Colon (tissue), 2 donors: ENCODE measurements around the gene TSBP1.
"Not testable (repeated sequence)": the region's sequence is repeated elsewhere in the genome, so short reads cannot be mapped to it uniquely, and the experiment has no call there.

ENCODE experiments used
- FAIRE-seq: peaks from 2 replicates; lab custom pipeline; 2012; peaks lifted over from hg19 to GRCh38; lab: Jason Lieb, UNC
- donor health status: control.
- donor health status: control.

The TSBP1 gene

DNA sequence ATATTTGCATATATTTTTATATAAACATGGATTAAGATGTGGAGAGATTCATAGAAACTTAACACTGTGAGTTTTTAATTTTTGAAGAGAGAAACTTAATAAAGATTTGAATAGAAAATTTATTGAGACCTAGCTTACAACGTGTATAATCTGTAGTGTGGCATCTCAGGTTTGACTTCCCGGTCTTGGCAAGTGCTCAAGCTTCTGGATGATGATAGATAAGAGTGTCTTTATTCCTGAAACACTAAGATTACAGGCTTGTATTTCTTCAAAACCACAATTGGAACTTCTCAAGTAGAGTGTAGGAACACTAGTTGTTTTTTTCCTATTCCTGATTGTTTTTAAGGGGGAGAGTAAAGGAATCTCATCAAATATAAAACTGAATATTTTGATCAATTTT, 83.3 kb downstream of the TSBP1 start:
- FAIRE-seq: no peak

DNA sequence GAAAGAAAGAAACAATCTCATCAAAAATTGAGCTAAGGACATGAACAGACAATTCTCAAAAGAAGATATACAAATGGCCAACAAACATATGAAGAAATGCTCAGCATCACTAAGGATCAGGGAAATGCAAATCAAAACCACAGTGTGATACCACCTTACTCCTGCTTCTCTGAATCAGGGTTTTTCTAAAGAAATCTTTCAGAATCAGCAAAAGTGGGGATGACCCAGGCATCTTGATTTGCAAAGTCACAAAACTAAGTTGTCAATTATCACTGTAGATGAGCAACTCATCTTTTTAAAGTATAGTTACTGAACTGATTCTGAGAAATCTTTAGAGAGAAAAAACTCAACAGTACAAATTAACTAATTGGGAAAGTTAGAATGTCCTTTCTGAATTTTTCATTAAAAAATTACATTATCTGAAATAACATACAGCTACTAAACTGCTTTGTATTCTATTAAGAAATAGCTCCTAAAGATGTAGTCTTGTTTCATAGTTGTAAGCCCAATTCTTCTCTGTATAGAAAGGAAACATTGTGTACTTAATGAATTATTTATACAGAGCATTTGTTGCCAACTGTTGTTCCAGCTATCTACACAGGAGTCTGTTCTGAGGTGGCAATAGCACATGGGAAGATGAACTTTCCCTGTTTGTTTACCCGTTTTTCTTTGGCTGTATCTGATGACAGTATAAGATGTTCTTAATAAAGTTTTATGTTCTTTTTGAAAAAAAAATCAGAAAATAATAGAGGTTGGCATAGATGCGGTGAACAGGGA, 97.7 kb downstream of the TSBP1 start:
- not testable (repeated sequence) for FAIRE-seq

DNA sequence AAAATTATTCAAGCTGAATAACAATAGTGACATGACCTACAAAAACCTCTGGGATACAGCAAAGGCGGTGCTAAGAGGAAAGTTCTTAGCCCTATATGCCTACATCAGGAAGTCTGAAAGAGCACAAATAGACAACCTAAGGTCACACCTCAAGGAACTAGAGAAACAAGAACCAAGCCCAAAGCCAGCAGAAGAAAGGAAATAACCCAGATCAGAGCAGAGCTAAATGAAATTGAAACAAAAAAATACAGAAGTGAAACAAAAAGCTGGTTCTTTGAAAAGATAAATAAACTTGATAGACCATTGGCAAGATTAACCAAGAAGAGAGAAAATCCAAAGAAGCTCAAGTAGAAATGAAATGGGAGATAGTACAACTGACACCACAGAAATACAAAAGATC, 100.3 kb downstream of the TSBP1 start:
- FAIRE-seq: peak; percentile 86

DNA sequence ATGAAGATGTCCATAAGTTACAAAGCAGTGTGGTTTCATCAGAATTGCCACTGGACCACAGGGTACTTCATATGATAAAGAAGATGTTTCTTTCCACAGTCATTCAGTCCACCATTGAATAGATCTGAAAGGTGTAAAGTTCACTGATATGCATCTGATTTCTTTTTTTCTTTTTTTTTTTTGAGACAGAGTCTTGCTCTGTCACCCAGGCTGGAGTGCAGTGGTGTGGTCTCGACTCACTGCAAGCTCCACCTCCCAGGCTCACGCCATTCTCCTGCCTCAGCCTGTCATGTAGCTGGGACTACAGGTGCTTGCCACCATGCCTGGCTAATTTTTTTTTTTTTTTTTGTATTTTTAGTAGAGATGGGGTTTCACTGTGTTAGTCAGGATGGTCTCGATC, 103.2 kb downstream of the TSBP1 start:
- FAIRE-seq: not testable (repeated sequence)

DNA sequence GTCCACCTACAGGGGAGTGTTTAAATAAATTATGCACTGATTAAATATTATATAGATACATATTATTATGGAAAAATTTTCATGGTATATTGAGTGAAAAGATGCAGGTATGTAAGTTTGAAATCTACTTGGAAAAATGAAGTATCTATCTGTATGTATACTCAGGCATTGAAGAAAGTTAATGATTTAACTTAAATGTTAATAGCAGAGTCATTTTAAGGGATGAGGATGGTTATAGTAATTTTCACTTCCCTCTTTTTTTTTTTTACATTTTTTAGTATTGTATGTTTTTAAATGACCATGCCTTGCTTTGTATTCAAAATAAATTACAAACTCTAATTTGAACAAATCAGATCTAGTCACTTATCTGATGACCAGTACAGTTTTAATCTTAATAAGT, 104.7 kb downstream of the TSBP1 start:
- no peak for FAIRE-seq

DNA sequence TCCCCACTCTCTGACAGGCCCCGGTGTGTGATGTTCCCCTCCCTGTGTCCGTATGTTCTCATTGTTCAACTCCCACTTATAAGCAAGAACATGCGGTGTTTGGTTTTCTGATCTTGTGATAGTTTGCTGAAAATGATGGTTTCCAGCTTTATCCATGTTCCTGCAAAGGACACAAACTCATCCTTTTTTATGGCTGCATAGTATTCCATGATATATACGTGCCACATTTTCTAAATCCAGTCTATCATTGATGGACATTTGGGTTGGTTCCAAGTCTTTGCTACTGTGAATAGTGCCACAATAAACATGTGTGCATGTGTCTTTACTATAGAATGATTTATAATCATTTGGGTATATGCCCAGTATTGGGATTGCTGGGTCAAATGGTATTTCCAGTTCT, 114.4 kb downstream of the TSBP1 start:
- not testable (repeated sequence) for FAIRE-seq

DNA sequence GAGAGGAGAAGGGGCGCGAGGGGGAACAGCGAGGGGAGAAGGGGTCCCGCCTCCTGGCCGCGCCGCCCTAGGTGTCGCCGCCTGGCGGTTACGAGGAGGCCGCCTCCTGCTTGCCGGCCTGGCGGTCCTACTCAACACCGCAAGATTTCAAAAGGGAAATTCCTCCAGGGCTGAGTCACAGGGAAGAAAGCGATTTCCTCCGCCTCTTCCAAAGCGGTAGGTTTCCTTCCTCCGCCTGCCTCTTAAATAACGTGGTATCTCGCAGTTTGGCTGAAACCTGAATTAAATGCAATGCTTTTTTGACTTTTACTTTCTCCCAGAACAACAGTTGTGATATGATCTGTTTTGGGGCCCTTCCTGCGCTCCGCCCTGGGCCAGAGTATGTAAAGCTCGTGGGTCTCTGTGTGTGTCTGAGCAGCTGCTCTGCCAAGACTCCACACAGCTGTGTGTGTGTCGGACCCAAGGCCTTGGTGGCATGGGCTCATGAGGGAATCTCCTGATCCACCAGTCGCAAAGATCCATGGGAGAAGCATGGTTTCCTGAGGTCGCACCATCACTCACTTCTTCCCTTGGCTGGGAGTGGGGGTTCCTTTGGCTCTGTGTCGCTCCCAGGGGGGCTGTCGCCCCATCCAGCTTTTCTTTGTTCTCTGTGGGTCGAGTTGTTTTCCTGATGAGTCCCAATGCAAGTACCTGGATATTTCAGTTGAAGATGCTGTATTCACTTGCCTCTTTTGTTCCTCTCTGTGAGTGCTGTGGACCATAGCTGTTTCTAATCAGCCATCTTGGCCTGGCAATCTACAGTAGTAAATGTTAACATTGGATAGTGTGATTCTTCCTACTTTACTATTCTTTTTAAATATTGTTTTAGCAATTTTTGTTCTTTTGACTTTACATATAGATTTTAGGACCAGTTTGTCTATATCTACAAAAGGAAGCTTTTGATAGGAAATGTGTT, 116.2 kb downstream of the TSBP1 start:
- no peak for FAIRE-seq

DNA sequence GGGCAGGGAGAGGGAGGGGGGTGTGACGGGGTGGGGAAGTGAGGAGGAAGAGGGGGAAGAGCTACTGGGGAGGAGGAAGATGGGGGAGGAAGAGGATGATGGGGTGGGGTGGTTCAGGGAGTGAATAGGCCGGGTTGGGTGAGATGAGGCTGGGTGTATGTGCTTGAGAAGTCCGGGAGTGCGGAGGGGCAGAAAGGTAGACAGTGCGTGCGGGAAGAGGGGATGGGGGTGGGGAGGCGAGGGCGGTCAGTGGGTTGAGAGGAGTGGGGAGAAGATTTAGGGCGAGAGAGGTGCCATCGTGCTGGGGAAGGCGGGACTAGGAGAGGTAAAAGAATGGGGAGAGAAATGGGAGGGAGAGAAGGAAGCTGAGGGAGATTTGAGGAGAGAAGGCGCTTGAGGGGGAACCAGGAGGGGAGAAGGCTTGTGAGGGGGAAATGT, 116.9 kb downstream of the TSBP1 start:
- no peak for FAIRE-seq

DNA sequence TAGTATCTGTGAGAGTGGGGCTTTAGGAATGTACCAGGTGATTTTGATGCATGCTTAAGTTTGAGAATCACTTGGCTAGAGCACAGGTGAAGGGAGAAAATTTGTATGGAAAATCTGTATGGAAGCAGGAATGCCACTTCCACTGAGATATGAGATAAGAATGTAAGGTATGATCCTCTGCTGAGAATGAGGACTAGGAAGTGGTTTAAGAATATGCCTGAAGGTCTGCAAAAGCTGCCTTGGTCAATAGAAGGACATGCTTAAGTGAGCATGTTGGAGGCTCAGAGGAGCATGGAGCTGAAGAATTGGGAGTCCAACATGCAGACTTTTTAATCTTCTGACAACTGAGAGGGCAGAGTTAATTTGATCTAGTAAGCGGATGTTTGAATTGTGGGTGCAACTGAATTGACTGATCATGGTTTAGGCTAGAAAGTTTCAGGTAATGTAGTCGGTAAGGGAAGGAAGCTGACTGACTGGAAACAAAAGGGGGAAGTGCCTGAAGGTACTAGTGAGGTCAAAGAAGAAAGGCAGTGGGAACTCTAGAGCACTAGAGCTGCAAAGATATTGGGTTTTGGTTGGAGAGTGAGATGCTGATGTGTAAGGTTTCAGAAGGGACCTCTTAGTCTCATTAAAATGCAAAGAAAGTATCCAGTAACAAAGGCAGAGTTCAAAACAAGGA, 119.2 kb downstream of the TSBP1 start:
- FAIRE-seq: no peak

DNA sequence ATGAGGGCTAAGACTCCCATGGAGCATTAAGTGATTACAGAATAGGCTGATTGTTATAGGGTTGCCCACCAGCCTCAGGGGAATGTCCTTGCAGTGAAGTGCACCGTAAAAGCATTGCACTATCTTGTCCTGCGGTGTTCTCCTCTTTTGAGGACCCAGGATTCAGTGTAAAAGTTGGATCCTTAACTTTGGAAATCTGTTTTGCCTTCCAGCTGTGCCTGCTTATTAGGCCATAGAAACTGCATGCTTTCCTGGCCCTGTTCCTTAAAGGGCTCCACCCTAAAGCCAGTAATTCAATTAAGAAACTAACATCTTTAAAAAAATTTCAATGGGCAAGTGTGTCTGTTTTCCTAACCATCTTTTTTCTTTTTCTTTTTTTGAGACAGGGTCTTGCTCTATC, 122.4 kb downstream of the TSBP1 start:
- no peak for FAIRE-seq

DNA sequence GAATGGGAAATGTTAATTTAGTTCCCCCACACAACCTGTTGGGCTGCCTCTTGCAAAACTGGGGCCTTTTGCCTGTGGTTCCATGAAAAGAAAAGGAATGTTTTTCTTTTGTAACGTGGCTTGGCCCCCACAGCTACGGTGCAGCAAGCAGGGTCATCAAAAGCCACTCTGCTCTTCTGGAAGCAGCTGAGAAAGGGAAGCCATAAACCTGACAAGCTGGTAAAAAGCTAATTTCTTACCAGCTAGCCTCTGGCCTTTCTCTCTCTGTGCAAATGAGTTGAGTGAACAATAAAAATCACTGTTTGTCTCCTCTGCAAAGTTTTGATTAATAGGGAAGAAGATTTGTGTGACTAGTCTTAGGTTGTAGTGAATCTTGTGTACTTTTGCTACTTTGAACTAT, 124.3 kb downstream of the TSBP1 start:
- no peak for FAIRE-seq

DNA sequence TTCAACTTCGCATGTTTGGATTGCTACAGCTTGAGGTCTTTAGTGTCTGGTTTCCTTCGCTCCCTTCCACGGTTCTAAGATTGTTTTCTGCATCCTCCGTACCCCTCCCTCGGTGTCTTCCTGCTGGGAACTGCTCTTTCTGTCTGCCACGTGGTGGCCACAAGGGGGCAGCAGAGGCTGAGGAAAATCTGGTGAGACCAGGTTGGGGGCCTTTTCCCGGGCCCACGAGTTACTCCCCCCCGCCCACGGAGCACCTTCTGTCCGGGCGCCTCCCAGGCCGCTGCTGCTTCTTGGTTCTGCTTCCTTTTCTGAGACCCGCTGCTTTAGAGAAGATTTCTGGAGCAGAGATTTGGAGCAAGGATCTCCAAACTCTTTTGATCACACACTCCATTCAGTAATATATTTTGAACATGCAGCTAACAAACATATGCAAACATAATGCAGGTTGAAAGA, 126.7 kb downstream of the TSBP1 start:
- FAIRE-seq: no peak

DNA sequence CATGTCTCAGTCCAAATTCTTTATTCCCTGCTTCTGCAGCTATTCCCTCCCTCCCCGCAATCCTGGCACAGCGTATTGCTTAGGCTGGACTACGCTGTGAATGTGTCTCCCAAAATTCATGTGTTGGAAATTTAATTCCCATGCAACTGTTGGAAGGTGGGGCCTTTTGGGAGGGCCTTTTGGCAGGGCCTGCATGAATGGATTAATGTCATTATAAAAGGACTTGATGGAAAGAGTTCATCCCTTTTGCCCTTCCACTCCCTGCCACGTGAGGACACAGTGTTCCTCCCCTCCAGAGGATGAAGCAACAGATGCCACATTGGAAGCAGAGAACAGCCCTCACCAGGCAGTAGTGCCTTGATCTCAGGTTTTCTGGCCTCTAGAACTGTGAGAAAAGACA, 127.4 kb downstream of the TSBP1 start:
- FAIRE-seq: no peak
